HL-60/S4 treated with retinoic acid at 250 ng/mL for 4 days and 3 days (cell line): Measurements from ENCODE around the gene HLF.

Experiments
- in situ Hi-C: fragments of 300-500 bp; cut with MboI; formaldehyde crosslinking; loops from 2 replicates; pipeline ENCODE4 v1.7.0; 2022; ENCODE audit warnings: low sequenced_read_pairs

HLF gene

GRCh38 chr17:55274355-55275255, 9.8 kb downstream of the HLF start:
- in situ Hi-C loops, result loop anchor here (25.0 kb wide), 1 partner anchor 287 kb away; no protein-coding TSS in a partner anchor

- in situ Hi-C loops, result loop anchor here (25.0 kb wide), 1 partner anchor 289 kb away; no protein-coding TSS in a partner anchor
Measured at GRCh38 chr17:55275894-55276804, 11.4 kb downstream of the HLF start.

- in situ Hi-C loops, result loop anchor here (25.0 kb wide), 1 partner anchor 291 kb away; no protein-coding TSS in a partner anchor
Measured at GRCh38 chr17:55278173-55278961, 13.6 kb downstream of the HLF start.

- in situ Hi-C loops, result loop anchor here (25.0 kb wide), 1 partner anchor 292 kb away; no protein-coding TSS in a partner anchor
Measured at GRCh38 chr17:55279203-55279602, 14.4 kb downstream of the HLF start.

GRCh38 chr17:55279788-55280187, 15.0 kb downstream of the HLF start:
- in situ Hi-C loops, result loop anchor here (25.0 kb wide), 1 partner anchor 292 kb away; no protein-coding TSS in a partner anchor

- in situ Hi-C loops, result loop anchor here (25.0 kb wide), 1 partner anchor 293 kb away; no protein-coding TSS in a partner anchor
Measured at GRCh38 chr17:55280212-55280611, 15.5 kb downstream of the HLF start.

- in situ Hi-C loops, result loop anchor here (25.0 kb wide), 1 partner anchor 295 kb away; no protein-coding TSS in a partner anchor
Measured at GRCh38 chr17:55281649-55282378, 17.1 kb downstream of the HLF start.

GRCh38 chr17:55282379-55282702, 17.6 kb downstream of the HLF start:
- in situ Hi-C loops, result loop anchor here (25.0 kb wide), 1 partner anchor 295 kb away; no protein-coding TSS in a partner anchor

- in situ Hi-C loops, result loop anchor here (25.0 kb wide), 1 partner anchor 295 kb away; no protein-coding TSS in a partner anchor
Measured at GRCh38 chr17:55282741-55283140, 18.0 kb downstream of the HLF start.

GRCh38 chr17:55283256-55283965, 18.7 kb downstream of the HLF start:
- in situ Hi-C loops, result loop anchor here (25.0 kb wide), 1 partner anchor 296 kb away; no protein-coding TSS in a partner anchor

GRCh38 chr17:55284001-55284884, 19.5 kb downstream of the HLF start:
- in situ Hi-C loops, result loop anchor here (25.0 kb wide), 1 partner anchor 297 kb away; no protein-coding TSS in a partner anchor

- in situ Hi-C loops, result loop anchor here (25.0 kb wide), 1 partner anchor 298 kb away; no protein-coding TSS in a partner anchor
Measured at GRCh38 chr17:55284944-55285339, 20.2 kb downstream of the HLF start.

GRCh38 chr17:55285340-55286301, 20.9 kb downstream of the HLF start:
- in situ Hi-C loops, result loop anchor here (25.0 kb wide), 1 partner anchor 298 kb away; no protein-coding TSS in a partner anchor

- in situ Hi-C loops, result loop anchor here (25.0 kb wide), 1 partner anchor 300 kb away; no protein-coding TSS in a partner anchor
Measured at GRCh38 chr17:55286681-55287589, 22.2 kb downstream of the HLF start.

GRCh38 chr17:55288356-55289105, 23.8 kb downstream of the HLF start:
- in situ Hi-C loops, result loop anchor here (25.0 kb wide), 1 partner anchor 301 kb away; no protein-coding TSS in a partner anchor
